IPS-18c (cell line): ENCODE data around the gene BMP5.
"Not testable (repeated sequence)": the region's sequence is repeated elsewhere in the genome, so short reads cannot be mapped to it uniquely, and the experiment has no call there.

Source experiments
- H3K4me3 ChIP-seq: 2 replicates; pipeline ENCODE4 v1.7.0; 2013; ENCODE audit warnings: low read depth, mild to moderate bottlenecking, low read length, moderate library complexity; ENCODE audit not compliant: insufficient read depth
- H3K9me3 ChIP-seq: one replicate; pipeline ENCODE4 v1.6.1; 2013; ENCODE audit warnings: mild to moderate bottlenecking, low read length, moderate library complexity; ENCODE audit not compliant: control insufficient read depth, insufficient read depth

BMP5 gene

DNA sequence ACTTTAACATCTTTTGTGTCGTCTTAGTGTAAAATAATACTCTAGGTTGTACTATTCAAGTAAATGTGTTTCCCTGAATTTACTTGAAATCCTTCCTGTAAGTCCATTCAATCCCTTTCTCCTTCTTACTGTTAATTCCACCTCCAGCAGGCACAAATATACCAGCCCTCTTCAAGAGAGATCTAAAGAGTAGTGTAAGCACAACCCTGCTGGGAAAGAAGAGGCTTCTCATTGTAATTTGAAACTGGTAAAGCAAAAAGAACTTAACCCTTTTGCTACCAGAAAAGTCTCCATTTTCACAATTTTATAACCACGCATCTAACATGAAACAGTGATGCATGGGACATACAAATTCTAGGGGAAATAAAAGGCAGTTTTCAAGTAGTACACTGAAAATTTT, at the start of gene BMP5:
Gene BMP5 (minus strand): TSS at position 191 of the 400 bp plus-strand sequence. CDS start 725 bp downstream, outside the sequence.
- no peak within 1 kb of the TSS for H3K4me3 ChIP-seq

DNA sequence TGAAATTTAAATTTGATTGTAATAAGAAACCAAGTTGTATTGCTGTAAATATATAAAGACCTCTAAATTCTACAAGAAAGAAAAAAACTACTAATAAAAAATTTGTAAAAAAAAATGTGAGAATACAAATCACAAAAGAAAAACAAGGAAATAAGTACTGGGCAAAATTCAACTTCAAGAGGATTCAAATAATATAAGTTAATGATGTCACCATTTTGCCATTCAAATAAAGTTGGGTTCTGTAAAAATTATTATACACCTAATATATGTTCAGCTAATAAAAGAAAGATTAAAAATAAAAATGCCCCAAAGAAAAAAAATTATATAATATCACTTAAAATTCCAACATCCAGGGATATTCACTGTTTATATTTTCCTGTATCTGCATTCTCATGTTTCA, 47.0 kb upstream of the BMP5 start:
- H3K9me3 ChIP-seq, result no peaks in the 10 kb centered on the region

More for the DNA sequence above, at the start of gene BMP5:
- H3K9me3 ChIP-seq, result no peaks in the 10 kb centered on the region

DNA sequence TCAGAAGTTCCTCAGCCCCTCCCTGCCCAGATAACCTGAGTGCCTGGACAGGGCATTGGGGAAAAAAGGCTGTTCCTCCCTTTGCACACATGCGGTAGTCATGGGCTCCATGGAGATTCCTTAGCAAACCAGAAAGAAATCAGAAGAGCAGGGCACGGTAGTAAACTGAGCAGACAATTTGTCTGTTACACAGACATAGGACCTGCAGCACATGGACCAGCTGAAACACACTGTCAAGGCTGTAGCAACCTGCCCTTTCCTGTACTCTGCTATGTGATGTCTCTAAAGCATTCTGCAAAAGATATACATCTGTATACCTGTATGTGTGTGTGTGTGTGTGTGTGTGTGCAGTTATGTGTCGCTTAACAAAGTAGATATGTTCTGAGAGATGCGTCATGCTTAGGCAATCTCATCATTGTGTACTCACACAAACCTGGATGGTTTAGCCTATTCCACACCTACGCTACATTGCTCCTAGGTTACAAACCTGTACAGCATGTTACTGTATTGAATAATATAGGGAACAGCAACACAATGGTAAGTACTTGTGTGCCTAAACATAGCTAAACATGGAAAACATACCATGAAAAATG, 44.4 kb upstream of the BMP5 start:
- H3K9me3 ChIP-seq, result no peaks in the 10 kb centered on the region
- H3K4me3 ChIP-seq, result no peak overlapping the region

More for the DNA sequence above, 47.0 kb upstream of the BMP5 start:
- H3K4me3 ChIP-seq, result no peak overlapping the region

DNA sequence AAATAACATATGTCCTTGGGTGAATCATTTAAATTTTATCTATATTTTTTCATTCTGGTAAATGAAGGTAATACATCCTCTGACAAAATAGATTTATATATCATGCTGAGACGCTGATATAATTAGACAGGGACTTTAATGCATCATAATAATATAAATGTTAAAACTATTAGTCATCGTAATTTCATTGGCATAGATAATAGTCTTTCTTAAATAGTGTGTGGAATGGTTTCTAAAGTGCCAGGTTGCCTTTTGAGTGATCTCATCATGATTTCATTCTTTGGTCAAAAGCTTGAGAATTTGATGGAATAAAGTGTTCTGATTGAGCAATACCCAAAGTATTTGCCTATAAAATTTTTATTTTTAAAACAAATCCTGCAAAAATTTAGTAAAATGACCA, 43.2 kb upstream of the BMP5 start:
- no peaks in the 10 kb centered on the region for H3K9me3 ChIP-seq

DNA sequence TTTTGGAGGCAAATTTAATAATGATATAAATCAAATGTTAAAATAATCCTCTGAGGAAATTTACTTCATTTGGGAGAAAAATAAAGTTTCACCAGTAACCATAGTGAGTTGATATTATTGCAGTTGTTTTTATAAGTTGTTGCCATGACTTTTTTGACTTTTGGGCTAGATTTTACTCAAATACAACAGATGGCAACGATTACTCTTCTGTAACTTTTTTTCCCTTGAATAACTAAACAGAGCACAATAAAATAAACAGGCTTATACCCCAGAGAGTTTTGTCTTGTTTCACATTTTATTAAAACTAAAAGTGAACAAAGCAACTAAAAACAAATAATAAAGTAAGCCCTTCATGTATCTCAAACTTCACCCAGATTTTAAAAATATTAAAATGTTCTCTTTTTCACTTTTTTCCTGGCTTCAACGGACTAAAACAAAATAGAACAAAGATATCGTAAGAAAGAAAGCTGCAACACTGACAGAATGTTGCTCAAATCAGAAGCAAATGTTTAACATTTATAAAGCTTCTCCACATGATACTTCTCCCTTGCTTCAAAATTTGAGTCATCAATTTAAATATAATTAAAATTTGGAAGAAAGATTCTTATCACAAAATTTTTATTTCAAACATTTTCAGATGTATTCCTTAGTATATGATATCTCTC, 42.5 kb upstream of the BMP5 start:
- Histone ChIP-seq H3K9me3 (no peaks in the 10 kb centered on the region), H3K4me3 (no peak overlapping the region)

More for the DNA sequence above, 43.2 kb upstream of the BMP5 start:
- no peak overlapping the region for H3K4me3 ChIP-seq

DNA sequence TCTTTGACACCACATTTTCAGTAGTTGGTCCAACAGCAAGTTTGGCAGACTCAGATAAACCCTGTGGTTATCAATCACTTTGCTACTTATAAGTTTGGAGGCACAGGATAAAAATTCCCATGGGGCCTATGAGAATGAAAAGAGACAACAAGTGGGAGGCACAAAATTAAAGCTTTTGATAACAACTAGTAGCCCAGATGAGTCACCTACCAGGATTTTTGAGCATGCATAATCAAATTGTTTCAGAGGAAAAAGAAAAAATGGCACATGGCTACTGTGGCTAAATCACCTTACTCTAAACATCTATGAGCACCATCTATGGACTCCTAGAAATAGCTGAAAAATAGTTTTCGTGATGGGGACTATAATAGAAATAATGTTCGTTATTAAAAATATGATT, 40.8 kb upstream of the BMP5 start:
- H3K4me3 ChIP-seq, result no peak overlapping the region

DNA sequence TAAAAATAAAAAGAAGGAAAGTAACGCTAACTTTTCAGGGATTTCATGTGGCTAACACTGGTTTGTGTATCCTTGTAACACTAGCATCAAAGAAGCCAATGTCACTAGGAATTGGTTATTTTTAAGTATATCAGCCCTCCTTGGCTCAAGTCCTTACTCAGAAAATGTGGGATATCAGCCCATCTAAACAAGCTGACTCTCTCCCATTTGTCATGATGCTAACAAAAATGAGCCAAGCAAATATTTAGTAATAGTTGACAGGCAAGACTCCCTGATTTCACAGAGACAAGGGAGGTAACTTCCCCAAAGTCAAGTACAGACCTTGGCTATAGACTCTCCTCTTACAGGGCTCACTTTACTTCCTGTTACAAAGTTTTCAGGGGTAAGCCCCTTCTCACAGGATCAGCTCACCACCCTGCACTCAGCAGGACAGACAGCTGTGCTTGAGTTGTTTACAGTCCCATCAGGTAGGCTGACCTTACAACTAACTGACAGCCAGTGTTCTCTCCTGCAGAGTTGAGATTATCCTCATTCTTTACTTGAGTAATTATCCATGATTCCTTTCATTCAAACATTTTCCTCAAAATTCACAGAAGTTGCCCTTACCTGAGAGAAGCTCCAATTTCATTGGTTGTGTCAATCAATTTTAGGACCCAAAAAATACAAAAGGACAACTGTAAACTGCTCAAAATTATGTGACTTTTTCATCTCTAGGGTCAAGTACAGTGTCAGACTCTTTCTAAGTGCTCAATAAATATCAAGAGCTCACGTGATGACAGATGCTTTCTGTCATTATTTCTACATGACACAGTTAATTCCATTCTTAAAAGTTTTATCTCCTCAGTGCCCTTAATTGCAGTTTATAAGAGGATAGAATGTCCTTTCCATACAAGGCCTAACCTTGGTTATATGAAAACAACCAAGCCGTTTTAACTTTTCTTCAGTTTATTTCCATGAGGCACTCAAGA, 38.1 kb upstream of the BMP5 start:
- H3K4me3 ChIP-seq, result no peak overlapping the region
- no peaks in the 10 kb centered on the region for H3K9me3 ChIP-seq

More for the DNA sequence above, 40.8 kb upstream of the BMP5 start:
- H3K9me3 ChIP-seq, result no peaks in the 10 kb centered on the region

DNA sequence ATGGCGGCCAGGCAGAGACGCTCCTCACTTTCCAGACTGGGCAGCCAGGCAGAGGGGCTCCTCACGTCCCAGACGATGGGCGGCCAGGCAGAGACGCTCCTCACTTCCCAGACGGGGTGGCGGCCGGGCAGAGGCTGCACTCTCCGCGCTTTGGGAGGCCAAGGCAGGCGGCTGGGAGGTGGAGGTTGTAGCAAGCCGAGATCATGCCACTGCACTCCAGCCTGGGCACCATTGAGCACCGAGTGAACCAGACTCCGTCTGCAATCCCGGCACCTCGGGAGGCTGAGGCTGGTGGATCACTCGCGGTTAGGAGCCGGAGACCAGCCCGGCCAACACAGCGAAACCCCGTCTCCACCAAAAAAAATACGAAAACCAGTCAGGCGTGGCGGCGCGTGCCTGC, 35.1 kb upstream of the BMP5 start:
- H3K9me3 ChIP-seq, H3K4me3 ChIP-seq: not testable (repeated sequence)

DNA sequence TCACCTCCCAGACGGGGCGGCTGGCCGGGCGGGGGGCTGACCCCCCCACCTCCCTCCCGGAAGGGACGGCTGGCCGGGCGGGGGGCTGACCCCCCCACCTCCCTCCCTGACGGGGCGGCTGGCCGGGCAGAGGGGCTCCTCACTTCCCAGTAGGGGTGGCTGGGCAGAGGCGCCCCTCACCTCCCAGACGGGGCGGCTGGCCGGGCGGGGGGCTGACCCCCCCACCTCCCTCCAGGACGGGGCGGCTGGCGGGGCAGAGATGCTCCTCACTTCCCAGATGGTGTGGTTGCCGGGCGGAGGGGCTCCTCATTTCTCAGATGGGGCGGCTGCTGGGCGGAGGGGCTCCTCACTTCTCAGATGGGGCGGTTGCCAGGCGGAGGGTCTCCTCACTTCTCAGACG, 34.5 kb upstream of the BMP5 start:
- H3K9me3 ChIP-seq, H3K4me3 ChIP-seq: not testable (repeated sequence)

DNA sequence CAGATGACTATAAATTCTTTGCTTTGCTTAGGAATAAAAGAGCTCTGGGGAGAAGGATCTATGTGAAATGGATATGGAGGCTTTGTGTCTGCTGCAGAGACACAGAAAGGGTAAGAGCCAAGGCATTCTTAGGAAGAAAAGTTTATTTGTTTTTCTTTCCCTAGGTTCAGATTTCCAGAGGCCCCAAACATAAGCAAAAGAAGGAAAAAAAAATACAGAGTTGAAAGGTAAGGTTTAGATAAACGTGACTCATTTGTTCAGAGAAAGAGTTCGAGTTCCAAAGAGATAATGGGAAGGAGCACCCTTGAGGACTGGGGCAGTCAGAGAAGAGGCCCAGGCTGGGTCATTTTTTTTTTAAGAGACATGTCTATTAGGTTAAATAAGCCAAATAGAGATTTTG, 27.4 kb upstream of the BMP5 start:
- Histone ChIP-seq H3K9me3 (no peaks in the 10 kb centered on the region), H3K4me3 (no peak overlapping the region)

DNA sequence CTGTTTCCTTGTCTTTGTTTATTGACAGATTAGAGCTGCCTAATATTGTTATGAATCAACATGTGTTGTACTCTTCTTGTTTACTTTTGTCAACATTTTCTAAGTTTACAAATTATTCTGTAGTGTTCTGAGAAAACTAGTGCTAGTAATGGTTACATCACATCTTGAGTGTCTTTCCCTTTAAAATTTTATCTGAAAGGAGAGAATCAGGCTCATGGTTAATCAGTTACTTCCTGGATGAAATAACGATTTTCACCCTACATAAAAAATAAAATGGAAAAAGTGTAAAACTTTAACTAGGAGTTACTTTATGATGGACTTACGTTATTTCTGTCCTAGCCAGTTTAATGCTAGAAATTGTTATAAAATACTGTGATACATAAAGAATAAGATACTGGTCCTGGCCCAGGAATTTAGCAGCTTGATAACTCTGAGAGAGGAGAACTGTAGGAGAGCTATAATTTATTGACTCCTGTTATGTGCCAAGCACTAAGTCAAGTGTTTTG, 26.4 kb upstream of the BMP5 start:
- Histone ChIP-seq H3K4me3 (no peak overlapping the region), H3K9me3 (no peaks in the 10 kb centered on the region)

DNA sequence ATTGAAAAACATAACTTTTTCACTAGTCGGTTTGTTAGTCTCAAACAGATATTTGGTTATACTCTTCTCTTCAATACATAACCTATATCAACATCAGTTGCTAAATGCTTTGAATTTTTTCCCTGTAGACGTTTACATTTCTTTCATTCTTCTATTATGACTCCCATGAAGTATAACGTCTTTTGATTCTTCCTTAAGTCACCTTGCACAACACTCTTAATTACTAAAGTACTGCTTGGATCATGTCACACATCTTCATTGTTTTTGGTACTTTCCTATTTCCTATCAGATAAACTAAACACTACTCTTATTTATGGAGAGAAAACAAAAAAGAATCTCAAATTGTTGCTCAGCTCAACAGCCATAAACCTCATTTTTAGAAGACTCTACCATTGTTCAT, 23.0 kb upstream of the BMP5 start:
- H3K4me3 ChIP-seq, result no peak overlapping the region
- no peaks in the 10 kb centered on the region for H3K9me3 ChIP-seq

DNA sequence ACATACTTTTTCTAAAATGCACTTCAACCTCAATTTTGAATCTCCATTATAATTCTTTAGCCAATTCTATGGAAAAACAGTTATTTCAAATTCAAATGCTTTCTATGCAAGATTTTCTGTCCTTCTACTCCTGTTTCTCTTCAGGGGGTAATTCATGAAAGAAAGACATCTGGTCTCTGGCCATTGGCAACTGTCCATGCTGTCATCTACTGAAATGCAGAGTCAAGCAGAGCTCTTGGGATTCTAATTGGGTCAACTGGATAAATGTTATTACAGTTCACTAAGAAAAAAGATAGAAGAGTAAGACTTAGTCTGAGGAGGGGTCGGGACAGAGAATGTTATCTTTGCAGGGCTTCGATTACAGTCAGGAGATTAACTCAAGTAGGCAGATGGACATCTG, 22.0 kb upstream of the BMP5 start:
- Histone ChIP-seq H3K9me3 (no peaks in the 10 kb centered on the region), H3K4me3 (no peak overlapping the region)

DNA sequence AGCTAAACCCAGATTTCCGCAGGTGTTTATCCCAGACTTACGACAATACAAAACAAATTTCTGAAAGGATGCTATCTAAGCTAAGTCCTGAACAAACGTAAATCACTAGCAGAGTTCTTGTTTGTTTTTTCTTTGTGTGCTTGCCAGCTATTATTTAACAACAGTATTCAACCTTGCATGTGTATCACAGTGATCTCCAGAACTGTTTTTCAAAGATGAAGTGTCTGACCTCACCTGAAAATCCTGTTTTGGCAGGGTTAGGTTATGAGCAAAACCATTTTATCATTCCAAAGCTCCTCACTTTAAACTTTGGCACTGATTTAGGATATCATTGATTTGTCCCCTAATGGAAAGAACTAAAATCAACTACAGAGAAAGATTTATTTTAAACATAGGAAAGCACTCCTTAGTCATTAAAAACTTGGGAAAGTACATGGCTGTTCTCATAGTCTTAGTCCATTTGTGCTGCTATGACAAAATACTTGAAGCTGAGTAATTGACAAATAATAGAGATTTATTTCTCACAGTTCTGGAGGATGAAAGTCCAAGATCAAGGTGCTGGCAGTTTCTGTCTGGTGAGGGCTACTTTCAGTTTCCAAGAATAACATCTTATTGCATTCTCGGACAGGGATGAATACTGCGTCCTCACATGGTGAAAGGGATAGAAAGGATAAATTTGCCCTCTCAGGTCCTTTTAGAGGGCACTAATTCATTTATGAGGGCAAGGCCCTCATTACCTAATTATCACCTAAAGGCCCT, 20.8 kb upstream of the BMP5 start:
- no peaks in the 10 kb centered on the region for H3K9me3 ChIP-seq
- H3K4me3 ChIP-seq, result no peak overlapping the region

DNA sequence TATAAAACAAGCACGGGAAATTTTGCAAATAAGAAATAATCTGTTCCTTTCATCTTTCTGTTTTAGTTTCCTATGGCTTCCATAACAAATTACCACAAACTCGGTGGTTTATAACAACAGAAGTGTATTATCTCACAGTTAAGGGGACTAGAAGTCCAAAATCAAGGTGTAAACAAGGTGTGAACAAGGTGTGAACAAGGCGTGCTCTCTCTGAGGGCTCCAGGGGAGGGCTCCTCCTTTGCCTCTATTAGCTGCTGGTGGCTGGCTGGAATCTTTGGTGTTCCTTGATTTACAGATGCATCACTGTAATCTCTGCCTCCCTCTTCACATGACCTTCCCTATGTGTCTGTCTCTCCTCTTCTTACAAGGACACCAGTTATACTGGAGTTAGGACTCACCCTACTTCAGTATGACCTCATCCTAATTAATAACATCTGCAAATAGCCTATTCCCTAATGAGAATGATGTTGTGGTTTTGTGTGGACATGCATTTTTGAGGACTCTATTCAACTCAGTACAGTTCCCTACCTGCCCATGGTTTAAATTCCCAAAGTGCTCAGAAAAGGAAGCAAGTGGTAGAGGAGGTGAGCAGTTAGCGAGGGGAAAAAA, 17.5 kb upstream of the BMP5 start:
- H3K4me3 ChIP-seq, result no peak overlapping the region
- H3K9me3 ChIP-seq, result no peaks in the 10 kb centered on the region

DNA sequence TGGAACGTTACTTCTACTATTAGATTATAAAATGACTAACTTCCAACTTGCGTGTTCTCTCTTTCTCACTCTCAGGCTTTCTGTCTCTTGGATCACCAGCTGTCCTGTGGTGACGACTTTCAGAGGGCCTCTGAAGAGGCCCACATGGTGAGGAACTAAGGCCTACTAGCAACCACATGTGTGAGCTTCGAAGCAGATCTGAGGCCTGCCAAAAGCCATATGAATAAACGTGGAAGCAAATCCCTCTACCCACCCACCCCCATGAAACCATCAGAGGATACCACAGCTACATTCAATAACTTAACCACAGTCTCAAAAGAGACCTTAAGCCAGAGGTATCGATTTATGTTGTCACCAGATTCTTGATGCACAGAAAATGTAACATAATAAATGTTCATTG, 13.5 kb upstream of the BMP5 start:
- H3K4me3 ChIP-seq, result no peak overlapping the region

More for the DNA sequence above, 13.5 kb upstream of the BMP5 start:
- H3K9me3 ChIP-seq, result no peaks in the 10 kb centered on the region
